GM12878 (cell line): Measurements from ENCODE around the gene BCR. TPM values are rescaled to one million over a fixed set of nuclear protein-coding genes. Genes with fewer than 3 reads are reported as not detected.
A peak's percentile ranks its signal among the peaks of the same experiment; 100 is the strongest.

Experiments used
- ATAC-seq: fragments of 200-7000 bp; cut with Tn5 transposase; 3 replicates; pipeline ENCODE4 v1.9.1; 2020; ENCODE audit warnings: mild to moderate bottlenecking, moderate library complexity
- BruUV-seq: library from RNA; stranded (reverse); fragments of 400-500 nt; replicated peaks from 2 replicates; lab custom pipeline; 2021; lab: Mats Ljungman, UMichigan
- CTCF ChIA-PET: fragments of 300-600 bp; sonication (Branson Sonifier 250); formaldehyde crosslinking; extraction: SDS; loops from one replicate; lab custom pipeline; 2021; ENCODE audit warnings: inconsistent platforms; lab: Yijun Ruan, JAX
- POLR2A ChIA-PET: fragments of 350-600 bp; formaldehyde crosslinking; extraction: SDS; loops from one replicate; lab custom pipeline; 2021; ENCODE audit warnings: inconsistent platforms; lab: Charles Lee
- RAD21 ChIA-PET: fragments of 300-600 bp; sonication (Branson Sonifier 250); formaldehyde crosslinking; loops from one replicate; lab custom pipeline; 2023; ENCODE audit warnings: antibody characterized with exemption; ENCODE audit not compliant: unreplicated experiment; lab: Charles Lee
- SMC1A ChIA-PET: fragments of 300-600 bp; sonication (Branson Sonifier 250); formaldehyde crosslinking; loops from one replicate; lab custom pipeline; 2023; ENCODE audit not compliant: unreplicated experiment, uncharacterized antibody; lab: Charles Lee
- DNase-seq: peaks from one replicate; pipeline ENCODE4 v3.0.0-alpha.2; 2011; ENCODE audit warnings: low read depth, low spot score
- FAIRE-seq: peaks from 3 replicates; lab custom pipeline; 2011; peaks lifted over from hg19 to GRCh38; lab: Jason Lieb, UNC
- H2AFZ ChIP-seq: 2 replicates; pipeline ENCODE4 v1.6.0; 2011; ENCODE audit warnings: low read depth, low read length, control low read depth; ENCODE audit not compliant: control insufficient read depth
- H3K27ac ChIP-seq: 2 replicates; pipeline ENCODE4 v1.5.1; 2011; ENCODE audit warnings: control low read depth; ENCODE audit not compliant: control insufficient read depth, insufficient read depth
- H3K27me3 ChIP-seq, 2 experiments: replicated peaks in 1 of 2; 2 replicates each; pipeline versions ENCODE4 v1.6.0 to v1.6.1; 2011; ENCODE audit warnings: low read length in 1 of 2; ENCODE audit not compliant: control insufficient read depth in 2 of 2, insufficient read depth in 2 of 2
- H3K36me3 ChIP-seq, 2 experiments: 2 replicates each; pipeline ENCODE4 v1.5.1; 2011; ENCODE audit warnings: low read length in 1 of 2; ENCODE audit not compliant: control insufficient read depth in 2 of 2, insufficient read depth in 2 of 2
- H3K4me1 ChIP-seq: 2 replicates; pipeline ENCODE4 v1.6.1; 2011; ENCODE audit warnings: mild to moderate bottlenecking, low read length, moderate library complexity, mixed read lengths; ENCODE audit not compliant: control insufficient read depth, insufficient read depth
- H3K4me2 ChIP-seq: 2 replicates; pipeline ENCODE4 v1.6.0; 2011; ENCODE audit warnings: control low read depth; ENCODE audit not compliant: control insufficient read depth, insufficient read depth
- H3K4me3 ChIP-seq: fragments of 200-600 bp; sonication (generic); 2 replicates; pipeline ENCODE4 v1.5.1; 2016
- H3K79me2 ChIP-seq: 2 replicates; pipeline ENCODE4 v1.6.0; 2011; ENCODE audit warnings: low read length; ENCODE audit not compliant: control insufficient read depth, insufficient read depth
- H3K9ac ChIP-seq: 2 replicates; pipeline ENCODE4 v1.8.0; 2011; ENCODE audit warnings: low read length, control low read depth, mixed read lengths; ENCODE audit not compliant: control insufficient read depth, insufficient read depth
- H3K9me3 ChIP-seq: replicated peaks from 3 replicates; pipeline ENCODE4 v1.5.1; 2011; ENCODE audit warnings: mild to moderate bottlenecking, low read length; ENCODE audit not compliant: control insufficient read depth, insufficient read depth
- H4K20me1 ChIP-seq: 2 replicates; pipeline ENCODE4 v1.6.0; 2011; ENCODE audit not compliant: control insufficient read depth, insufficient read depth
- HCFC1 ChIP-seq: fragments of 150-350 bp; IDR thresholded peaks from 2 replicates; pipeline ENCODE4 v1.6.1; 2014; ENCODE audit warnings: low read length
- LARP7 ChIP-seq: fragments of 450-650 bp; IDR thresholded peaks from 2 replicates; pipeline ENCODE4 v1.6.1; 2017; ENCODE audit warnings: mild to moderate bottlenecking
- NBN ChIP-seq: fragments of 450-650 bp; IDR thresholded peaks from 2 replicates; pipeline ENCODE4 v1.6.1; 2016
- RFX5 ChIP-seq: IDR thresholded peaks from 2 replicates; pipeline ENCODE4 v1.6.1; 2011; ENCODE audit warnings: low read depth, low read length, improper control_type of control experiment
- SMARCA5 ChIP-seq: fragments of 450-650 bp; IDR thresholded peaks from 2 replicates; pipeline ENCODE4 v1.6.1; 2017; ENCODE audit warnings: mild to moderate bottlenecking
- SMC3 ChIP-seq: IDR thresholded peaks from 2 replicates; pipeline ENCODE4 v1.6.1; 2011; ENCODE audit warnings: low read length, improper control_type of control experiment, borderline replicate concordance
- SREBF2 ChIP-seq: IDR thresholded peaks from 2 replicates; pipeline ENCODE4 v1.6.1; 2012; ENCODE audit warnings: mild to moderate bottlenecking, low read length
- WGBS: methylation state at CpG from one replicate; pipeline ENCODE4 v1.1.6; 2016; ENCODE audit warnings: low lambda C conversion rate; ENCODE audit not compliant: insufficient replicate concordance, insufficient coverage; ENCODE audit errors: missing lambda C conversion rate; 5-methylcytosine and 5-hydroxymethylcytosine counted together
- in situ Hi-C: fragments of 300-500 bp; cut with MboI; formaldehyde crosslinking; loops from 9 replicates; pipeline ENCODE4 v1.14.3; 2018; ENCODE audit warnings: mixed read lengths
- intact Hi-C: fragments of 100-400 bp; cut with micrococcal nuclease; formaldehyde crosslinking; loops from one replicate; pipeline ENCODE4 v1.14.2; 2022; ENCODE audit not compliant: unreplicated experiment
- polyA plus RNA-seq, 11 experiments: library from polyadenylated mRNA; depleted of rRNA in 4 of 11; unstranded in 6 of 11; stranded (reverse) in 5 of 11; fragments of >200 nt; fragmentation: Nextera tagmentation in 4 of 11; fragmentation: Illumina TruSeq in 1 of 11; extraction: Ambion mirVana in 4 of 11; extraction: Trizol in 1 of 11; gene quantifications; 1 replicate in 1 of 11; 2 replicates in 10 of 11; pipeline versions ENCODE4 v1.2.1 to v1.2.3, GENCODE V29; 2011 to 2016; ENCODE audit warnings: inconsistent platforms in 2 of 11, missing spikeins in 2 of 11, low read depth in 1 of 11
- total RNA-seq, 4 experiments: library from RNA; depleted of rRNA in 3 of 4; stranded (reverse); fragments of >200 nt in 3 of 4; fragmentation: Illumina TruSeq in 1 of 4; extraction: Trizol in 1 of 4; gene quantifications; 2 replicates each; pipeline versions ENCODE4 v1.2.1 to v1.2.3, GENCODE V29; 2013 to 2021
- TF ChIP-seq, protein P1 (sequence below): fragments of 450-650 bp; IDR thresholded peaks from 2 replicates; pipeline ENCODE4 v1.6.1; 2017; ENCODE audit warnings: mild to moderate bottlenecking

BCR gene
- total and polyA plus RNA-seq, 10 of the 15 experiments (the other 5 are each of a cell fraction or from before 2014, with no cell fraction given) = 1.7 to 64.7 (median 18.4) TPM

- in situ Hi-C loops (no loop called here), intact Hi-C loops (loop anchor here (10.0 kb wide), 1 partner anchor 288 kb away; no protein-coding TSS in a partner anchor)
- Histone ChIP-seq H4K20me1 (no peaks in the 10 kb centered on the region), H3K4me2 (peak overlapping the region; percentile 82), H3K36me3 (no peaks in the 10 kb centered on the region), H3K9me3 (no peaks in the 10 kb centered on the region), H3K4me1 (peaks cover 59% of the 10 kb centered on the region), H3K79me2 (no peaks in the 10 kb centered on the region), H3K4me3 (no peak overlapping the region), H3K27me3 (no peaks in the 10 kb centered on the region), H3K9ac (no peak overlapping the region), H3K27ac (no peak overlapping the region), H2AFZ (no peak overlapping the region)
- WGBS = 87% methylated on average over 9 of the region's 9 CpGs
- POLR2A ChIA-PET = interaction anchor here (0.6 to 1.3 kb wide), 4 partner anchors 80 to 210 kb away, joined by 3 to 4 read pairs (median 3); no protein-coding TSS in a partner anchor
- no peak for FAIRE-seq
- CTCF ChIA-PET = interaction anchor here (1.1 to 6.0 kb wide), 3 partner anchors 32 to 185 kb away, joined by 4 to 86 read pairs (median 7); no protein-coding TSS in a partner anchor
- DNase-seq = no peak
- RAD21 ChIA-PET = interaction anchor here (0.8 to 1.8 kb wide), 3 partner anchors 14 to 207 kb away, joined by 3 to 7 read pairs (median 4); no protein-coding TSS in a partner anchor
- no peak for ATAC-seq
- BruUV-seq = no TSS peak
- SMC1A ChIA-PET = interaction anchor here (0.6 to 3.8 kb wide), 3 partner anchors 36 to 184 kb away, joined by 3 to 28 read pairs (median 4); no protein-coding TSS in a partner anchor
- TF ChIP-seq, protein P1, sequence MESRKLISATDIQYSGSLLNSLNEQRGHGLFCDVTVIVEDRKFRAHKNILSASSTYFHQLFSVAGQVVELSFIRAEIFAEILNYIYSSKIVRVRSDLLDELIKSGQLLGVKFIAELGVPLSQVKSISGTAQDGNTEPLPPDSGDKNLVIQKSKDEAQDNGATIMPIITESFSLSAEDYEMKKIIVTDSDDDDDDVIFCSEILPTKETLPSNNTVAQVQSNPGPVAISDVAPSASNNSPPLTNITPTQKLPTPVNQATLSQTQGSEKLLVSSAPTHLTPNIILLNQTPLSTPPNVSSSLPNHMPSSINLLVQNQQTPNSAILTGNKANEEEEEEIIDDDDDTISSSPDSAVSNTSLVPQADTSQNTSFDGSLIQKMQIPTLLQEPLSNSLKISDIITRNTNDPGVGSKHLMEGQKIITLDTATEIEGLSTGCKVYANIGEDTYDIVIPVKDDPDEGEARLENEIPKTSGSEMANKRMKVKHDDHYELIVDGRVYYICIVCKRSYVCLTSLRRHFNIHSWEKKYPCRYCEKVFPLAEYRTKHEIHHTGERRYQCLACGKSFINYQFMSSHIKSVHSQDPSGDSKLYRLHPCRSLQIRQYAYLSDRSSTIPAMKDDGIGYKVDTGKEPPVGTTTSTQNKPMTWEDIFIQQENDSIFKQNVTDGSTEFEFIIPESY = 0 out of 2 replicates have a peak, but pooled peaks have one; percentile 1
- TF ChIP-seq SMC3 (no peak), LARP7 (0 out of 2 replicates have a peak, but pooled peaks have one; percentile 46), HCFC1 (no peak), RFX5 (no peak), SREBF2 (no peak), SMARCA5 (0 out of 2 replicates have a peak, but pooled peaks have one; percentile 16), NBN (0 out of 2 replicates have a peak, but pooled peaks have one; percentile 6)
Observed at GRCh38 chr22:23142546-23143105, 37.7 kb upstream of the BCR start.
